HS-27A (cell line): ENCODE data around the gene SCFD2.

ENCODE experiments used
- DNase-seq: peaks from one replicate; pipeline ENCODE4 v3.0.0-alpha.2; 2012; ENCODE audit warnings: low read depth, missing footprints

The SCFD2 gene

GRCh38 chr4:52877036-52877435, 488.8 kb downstream of the SCFD2 start:
- no peak for DNase-seq

- no peak for DNase-seq
These were observed 489.8 kb downstream of the SCFD2 start for GRCh38 chr4:52876069-52876468.

GRCh38 chr4:52874948-52875347, 490.9 kb downstream of the SCFD2 start:
- no peak for DNase-seq

- DNase-seq: no peak
These were observed 492.0 kb downstream of the SCFD2 start for GRCh38 chr4:52873861-52874343.

- DNase-seq: no peak
These were observed 492.7 kb downstream of the SCFD2 start for GRCh38 chr4:52873191-52873590.

- no peak for DNase-seq
These were observed 495.6 kb downstream of the SCFD2 start for GRCh38 chr4:52870225-52870624.

GRCh38 chr4:52869656-52870055, 496.2 kb downstream of the SCFD2 start:
- no peak for DNase-seq

GRCh38 chr4:52869196-52869595, 496.7 kb downstream of the SCFD2 start:
- DNase-seq: no peak

GRCh38 chr4:52868133-52868532, 497.7 kb downstream of the SCFD2 start:
- DNase-seq: no peak

- no peak for DNase-seq
These were observed 498.7 kb downstream of the SCFD2 start for GRCh38 chr4:52867163-52867562.

GRCh38 chr4:52866734-52867133, 499.1 kb downstream of the SCFD2 start:
- no peak for DNase-seq

GRCh38 chr4:52865300-52865699, 500.6 kb downstream of the SCFD2 start:
- no peak for DNase-seq

GRCh38 chr4:52864793-52865192, 501.1 kb downstream of the SCFD2 start:
- no peak for DNase-seq

GRCh38 chr4:52863324-52863723, 502.5 kb downstream of the SCFD2 start:
- DNase-seq: no peak

- no peak for DNase-seq
These were observed 503.2 kb downstream of the SCFD2 start for GRCh38 chr4:52862639-52863161.

- no peak for DNase-seq
These were observed 503.8 kb downstream of the SCFD2 start, which contains the start of gene RASL11B for GRCh38 chr4:52861879-52862616. RASL11B (plus strand) TSS chr4:52862317; CDS start chr4:52862508, 191 bp downstream.

- no peak for DNase-seq
These were observed 504.6 kb downstream of the SCFD2 start for GRCh38 chr4:52861171-52861823.

GRCh38 chr4:52860361-52860760, 505.5 kb downstream of the SCFD2 start:
- DNase-seq: no peak

- no peak for DNase-seq
These were observed 509.1 kb downstream of the SCFD2 start for GRCh38 chr4:52856801-52857200.

GRCh38 chr4:52853351-52853750, 512.5 kb downstream of the SCFD2 start:
- no peak for DNase-seq

GRCh38 chr4:52852711-52853110, 513.1 kb downstream of the SCFD2 start:
- DNase-seq: no peak

GRCh38 chr4:52852041-52852440, 513.8 kb downstream of the SCFD2 start:
- no peak for DNase-seq

GRCh38 chr4:52850406-52851124, 515.3 kb downstream of the SCFD2 start:
- DNase-seq: no peak
